Lower lobe of right lung (tissue), 2 donors: ENCODE results near the gene GPC4. TPM values are rescaled to one million over a fixed set of nuclear protein-coding genes. Genes with fewer than 3 reads are reported as not detected.

Experiments
- ATAC-seq, 2 donors: fragments of 200-7000 bp; cut with Tn5 transposase; one replicate each; pipeline ENCODE4 v1.9.1; 2020 to 2022; ENCODE audit warnings: mild to moderate bottlenecking in 2 of 2, moderate library complexity in 2 of 2
- DNase-seq: peaks from one replicate; pipeline ENCODE4 v3.0.0-alpha.2; 2020
- H3K27ac ChIP-seq: fragments of 200-600 bp; one replicate; pipeline ENCODE4 v1.8.0; 2022
- H3K27me3 ChIP-seq: fragments of 200-600 bp; one replicate; pipeline ENCODE4 v1.8.0; 2022; ENCODE audit warnings: low read depth
- H3K36me3 ChIP-seq: fragments of 200-600 bp; one replicate; pipeline ENCODE4 v1.8.0; 2022; ENCODE audit warnings: mild to moderate bottlenecking
- H3K4me1 ChIP-seq: fragments of 200-600 bp; one replicate; pipeline ENCODE4 v1.8.0; 2022
- H3K4me3 ChIP-seq: fragments of 200-600 bp; one replicate; pipeline ENCODE4 v1.8.0; 2022; ENCODE audit warnings: mild to moderate bottlenecking
- H3K9me3 ChIP-seq: fragments of 200-600 bp; one replicate; pipeline ENCODE4 v1.8.0; 2022
- CTCF ChIP-seq: fragments of 200-600 bp; IDR thresholded peaks from one replicate; pipeline ENCODE4 v1.8.0; 2022; ENCODE audit warnings: antibody characterized with exemption, mild to moderate bottlenecking
- intact Hi-C: fragments of 100-400 bp; cut with DNase I; formaldehyde crosslinking; loops from one replicate; pipeline ENCODE4 v1.11.0; 2022
- total RNA-seq: library from RNA; stranded (reverse); fragmentation: NEBNext Ultra II Directional; extraction: Animal tissue kit (Norgen Biotek cat#: 25700); gene quantifications from one replicate; pipeline ENCODE4 v1.2.1, GENCODE V29; 2021
- donor health status: DM: no; HTN: yes; CAD: no; lungs with severe emphysema.

GPC4 gene
- total RNA-seq, 1 donor from 2014 or later, result 41.9 TPM

GRCh38 chrX:133269168-133269567 lies 146.1 kb downstream of the GPC4 start:
- Histone ChIP-seq H3K36me3 (no peaks in the 10 kb centered on the region), H3K27ac (no peak overlapping the region), H3K27me3 (no peaks in the 10 kb centered on the region), H3K9me3 (no peaks in the 10 kb centered on the region), H3K4me3 (no peak overlapping the region), H3K4me1 (no peaks in the 10 kb centered on the region)
- no peak for ATAC-seq
- intact Hi-C loops, result no loop called here
- no peak for DNase-seq
- TF ChIP-seq CTCF, result no peak

- Histone ChIP-seq H3K27ac (no peak overlapping the region), H3K4me1 (no peaks in the 10 kb centered on the region), H3K36me3 (no peaks in the 10 kb centered on the region), H3K9me3 (no peaks in the 10 kb centered on the region), H3K27me3 (no peaks in the 10 kb centered on the region), H3K4me3 (no peak overlapping the region)
- intact Hi-C loops, result no loop called here
- ATAC-seq, result peak in 1 of 2 donors; percentile 71
- no peak for TF ChIP-seq CTCF
- no peak for DNase-seq
These were observed 147.7 kb downstream of the GPC4 start for GRCh38 chrX:133267621-133268020.

- ATAC-seq (peak in 1 of 2 donors; percentile 35), DNase-seq (peak; percentile 44)
- no peaks in the 10 kb centered on the region for H3K36me3 ChIP-seq
- no peak overlapping the region for H3K27ac ChIP-seq
- TF ChIP-seq CTCF, result no peak
- no peaks in the 10 kb centered on the region for H3K4me1 ChIP-seq
- intact Hi-C loops, result no loop called here
- no peaks in the 10 kb centered on the region for H3K9me3 ChIP-seq
- no peak overlapping the region for H3K4me3 ChIP-seq
- no peaks in the 10 kb centered on the region for H3K27me3 ChIP-seq
These were observed 150.0 kb downstream of the GPC4 start for GRCh38 chrX:133265331-133265730.

- ATAC-seq (no peak), DNase-seq (no peak)
- Histone ChIP-seq H3K9me3 (no peaks in the 10 kb centered on the region), H3K27me3 (no peaks in the 10 kb centered on the region), H3K36me3 (no peaks in the 10 kb centered on the region), H3K4me1 (no peaks in the 10 kb centered on the region), H3K4me3 (no peak overlapping the region), H3K27ac (no peak overlapping the region)
- TF ChIP-seq CTCF, result no peak
- intact Hi-C loops, result no loop called here
These were observed 156.8 kb downstream of the GPC4 start for GRCh38 chrX:133258481-133258880.

GRCh38 chrX:133254666-133255065 lies 160.6 kb downstream of the GPC4 start:
- H3K27ac ChIP-seq, result no peak overlapping the region
- intact Hi-C loops, result no loop called here

More at GRCh38 chrX:133254666-133255065, 160.6 kb downstream of the GPC4 start:
- H3K4me3 ChIP-seq, result no peak overlapping the region
- no peak for TF ChIP-seq CTCF
- no peaks in the 10 kb centered on the region for H3K36me3 ChIP-seq
- no peaks in the 10 kb centered on the region for H3K4me1 ChIP-seq
- no peaks in the 10 kb centered on the region for H3K27me3 ChIP-seq
- no peak for DNase-seq
- no peak for ATAC-seq
- no peaks in the 10 kb centered on the region for H3K9me3 ChIP-seq
